ENCODE results near the gene ROBO2. TPM values are rescaled to one million over a fixed set of nuclear protein-coding genes. Genes with fewer than 3 reads are reported as not detected.

Gene ROBO2
- total and polyA plus RNA-seq, 3 experiments from 2014 or later, result not detected

GRCh38 chr3:77563012-77563411 is 523.1 kb downstream of the ROBO2 start:
- Histone ChIP-seq H3K4me3 (ENCODE audit: low read length) (no peak overlapping the region), H3K4me1 (ENCODE audit: insufficient read depth, low read length) (no peaks in the 10 kb centered on the region), H3K36me3 (ENCODE audit: insufficient read depth, low read length) (no peaks in the 10 kb centered on the region), H3K27me3 (ENCODE audit: insufficient read depth, low read length, poor library complexity, severe bottlenecking) (no peaks in the 10 kb centered on the region), H3K9me3 (ENCODE audit: low read length) (no peaks in the 10 kb centered on the region), H3K27ac (ENCODE audit: low read depth, low read length) (no peak overlapping the region)
- no peaks in the 10 kb centered on the region for H3K4me1 Mint-ChIP-seq
- H3K9me3 Mint-ChIP-seq, result peaks cover 5 to 33% (median 8%) of the 10 kb centered on the region in 5 donors
- CTCF ChIA-PET, result no interaction called here
- POLR2A ChIA-PET, result no interaction called here
- no peak overlapping the region for H3K4me3 Mint-ChIP-seq
- no peaks in the 10 kb centered on the region for H3K36me3 Mint-ChIP-seq
- no peaks in the 10 kb centered on the region for H3K27me3 Mint-ChIP-seq
- DNase-seq, result no peak
- H3K27ac Mint-ChIP-seq, result no peak overlapping the region

GRCh38 chr3:77566055-77566454 is 526.2 kb downstream of the ROBO2 start:
- Histone ChIP-seq H3K4me3 (ENCODE audit: low read length) (no peak overlapping the region), H3K4me1 (ENCODE audit: insufficient read depth, low read length) (no peaks in the 10 kb centered on the region), H3K36me3 (ENCODE audit: insufficient read depth, low read length) (no peaks in the 10 kb centered on the region), H3K27ac (ENCODE audit: low read depth, low read length) (no peak overlapping the region), H3K27me3 (ENCODE audit: insufficient read depth, low read length, poor library complexity, severe bottlenecking) (no peaks in the 10 kb centered on the region), H3K9me3 (ENCODE audit: low read length) (no peaks in the 10 kb centered on the region)
- Mint-ChIP-seq H3K4me1 (no peaks in the 10 kb centered on the region), H3K4me3 (no peak overlapping the region), H3K27ac (no peak overlapping the region), H3K36me3 (no peaks in the 10 kb centered on the region), H3K9me3 (peaks cover 7 to 36% (median 8%) of the 10 kb centered on the region in 5 donors), H3K27me3 (no peaks in the 10 kb centered on the region)
- DNase-seq, result no peak
- CTCF ChIA-PET, result no interaction called here
- POLR2A ChIA-PET, result no interaction called here

GRCh38 chr3:77571971-77572715 is 532.2 kb downstream of the ROBO2 start:
- Mint-ChIP-seq H3K36me3 (peaks cover 0 to 1% (median 0%) of the 10 kb centered on the region in 3 donors), H3K27ac (no peak overlapping the region), H3K4me1 (no peaks in the 10 kb centered on the region), H3K9me3 (peaks cover 0 to 53% (median 11%) of the 10 kb centered on the region in 5 donors), H3K4me3 (no peak overlapping the region), H3K27me3 (no peaks in the 10 kb centered on the region)
- Histone ChIP-seq H3K4me1 (ENCODE audit: insufficient read depth, low read length) (no peaks in the 10 kb centered on the region), H3K27ac (ENCODE audit: low read depth, low read length) (no peak overlapping the region), H3K36me3 (ENCODE audit: insufficient read depth, low read length) (no peaks in the 10 kb centered on the region), H3K4me3 (ENCODE audit: low read length) (no peak overlapping the region), H3K9me3 (ENCODE audit: low read length) (no peaks in the 10 kb centered on the region), H3K27me3 (ENCODE audit: insufficient read depth, low read length, poor library complexity, severe bottlenecking) (no peaks in the 10 kb centered on the region)
- no peak for DNase-seq
- CTCF ChIA-PET, result no interaction called here
- POLR2A ChIA-PET, result no interaction called here

- no peak overlapping the region for H3K4me3 Mint-ChIP-seq
- DNase-seq, result no peak
- peaks cover 0 to 52% (median 9%) of the 10 kb centered on the region in 5 donors for H3K9me3 Mint-ChIP-seq
- Histone ChIP-seq H3K4me1 (ENCODE audit: insufficient read depth, low read length) (no peaks in the 10 kb centered on the region), H3K27me3 (ENCODE audit: insufficient read depth, low read length, poor library complexity, severe bottlenecking) (no peaks in the 10 kb centered on the region), H3K9me3 (ENCODE audit: low read length) (no peaks in the 10 kb centered on the region), H3K36me3 (ENCODE audit: insufficient read depth, low read length) (no peaks in the 10 kb centered on the region), H3K4me3 (ENCODE audit: low read length) (no peak overlapping the region), H3K27ac (ENCODE audit: low read depth, low read length) (no peak overlapping the region)
- POLR2A ChIA-PET, result no interaction called here
- H3K27ac Mint-ChIP-seq, result no peak overlapping the region
- H3K4me1 Mint-ChIP-seq, result no peaks in the 10 kb centered on the region
- CTCF ChIA-PET, result no interaction called here
- no peaks in the 10 kb centered on the region for H3K27me3 Mint-ChIP-seq
- H3K36me3 Mint-ChIP-seq, result peaks cover 0 to 1% (median 0%) of the 10 kb centered on the region in 3 donors
Observed at GRCh38 chr3:77577264-77577663, 537.4 kb downstream of the ROBO2 start.

DNA sequence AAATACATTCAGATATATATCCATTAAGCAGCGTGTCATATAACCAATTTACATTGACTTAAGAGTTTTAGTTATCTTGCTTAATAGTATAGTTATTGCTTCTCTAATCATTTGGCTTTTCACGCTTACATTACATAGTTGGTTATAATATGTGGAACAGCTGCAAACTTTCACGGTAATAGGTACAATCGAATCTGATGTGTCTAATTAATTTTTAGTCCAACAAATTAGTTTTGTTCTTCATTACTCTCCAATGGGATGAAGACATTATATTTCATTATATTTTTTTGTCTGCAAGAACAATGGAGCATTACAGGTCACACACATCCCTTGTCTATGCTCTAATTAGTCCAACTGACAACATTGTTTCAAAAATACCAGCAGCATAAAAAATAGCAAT is 546.3 kb downstream of the ROBO2 start:
- H3K27me3 Mint-ChIP-seq, result no peaks in the 10 kb centered on the region
- no peaks in the 10 kb centered on the region for H3K9me3 ChIP-seq (ENCODE audit: low read length)
- H3K36me3 Mint-ChIP-seq, result no peaks in the 10 kb centered on the region
- H3K27me3 ChIP-seq (ENCODE audit: insufficient read depth, low read length, poor library complexity, severe bottlenecking), result no peaks in the 10 kb centered on the region
- no peak overlapping the region for H3K27ac Mint-ChIP-seq
- ChIA-PET POLR2A (no interaction called here), CTCF (no interaction called here)
- H3K27ac ChIP-seq (ENCODE audit: low read depth, low read length), result no peak overlapping the region
- H3K4me1 ChIP-seq (ENCODE audit: insufficient read depth, low read length), result no peaks in the 10 kb centered on the region
- no peaks in the 10 kb centered on the region for H3K36me3 ChIP-seq (ENCODE audit: insufficient read depth, low read length)
- peaks cover 9 to 45% (median 12%) of the 10 kb centered on the region in 5 donors for H3K9me3 Mint-ChIP-seq
- H3K4me3 Mint-ChIP-seq, result no peak overlapping the region
- H3K4me1 Mint-ChIP-seq, result no peaks in the 10 kb centered on the region
- H3K4me3 ChIP-seq (ENCODE audit: low read length), result no peak overlapping the region
- no peak for DNase-seq

- peaks cover 6 to 49% (median 9%) of the 10 kb centered on the region in 5 donors for H3K9me3 Mint-ChIP-seq
- H3K27ac Mint-ChIP-seq, result no peak overlapping the region
- H3K36me3 ChIP-seq (ENCODE audit: insufficient read depth, low read length), result no peaks in the 10 kb centered on the region
- no peaks in the 10 kb centered on the region for H3K36me3 Mint-ChIP-seq
- H3K4me1 Mint-ChIP-seq, result no peaks in the 10 kb centered on the region
- POLR2A ChIA-PET, result no interaction called here
- H3K4me3 ChIP-seq (ENCODE audit: low read length), result no peak overlapping the region
- H3K4me1 ChIP-seq (ENCODE audit: insufficient read depth, low read length), result no peaks in the 10 kb centered on the region
- DNase-seq, result no peak
- CTCF ChIA-PET, result no interaction called here
- H3K27me3 Mint-ChIP-seq, result no peaks in the 10 kb centered on the region
- no peaks in the 10 kb centered on the region for H3K9me3 ChIP-seq (ENCODE audit: low read length)
- H3K4me3 Mint-ChIP-seq, result no peak overlapping the region
- no peak overlapping the region for H3K27ac ChIP-seq (ENCODE audit: low read depth, low read length)
- no peaks in the 10 kb centered on the region for H3K27me3 ChIP-seq (ENCODE audit: insufficient read depth, low read length, poor library complexity, severe bottlenecking)
Observed at GRCh38 chr3:77588863-77589262, 549.0 kb downstream of the ROBO2 start.

- H3K9me3 ChIP-seq (ENCODE audit: low read length), result no peaks in the 10 kb centered on the region
- H3K27me3 ChIP-seq (ENCODE audit: insufficient read depth, low read length, poor library complexity, severe bottlenecking), result no peaks in the 10 kb centered on the region
- H3K4me3 Mint-ChIP-seq, result no peak overlapping the region
- DNase-seq, result no peak
- no peak overlapping the region for H3K4me3 ChIP-seq (ENCODE audit: low read length)
- peaks cover 4 to 46% (median 8%) of the 10 kb centered on the region in 5 donors for H3K9me3 Mint-ChIP-seq
- no peaks in the 10 kb centered on the region for H3K4me1 ChIP-seq (ENCODE audit: insufficient read depth, low read length)
- H3K27ac ChIP-seq (ENCODE audit: low read depth, low read length), result no peak overlapping the region
- no peaks in the 10 kb centered on the region for H3K36me3 Mint-ChIP-seq
- H3K36me3 ChIP-seq (ENCODE audit: insufficient read depth, low read length), result no peaks in the 10 kb centered on the region
- H3K4me1 Mint-ChIP-seq, result no peaks in the 10 kb centered on the region
- no peak overlapping the region for H3K27ac Mint-ChIP-seq
- POLR2A ChIA-PET, result no interaction called here
- CTCF ChIA-PET, result no interaction called here
- H3K27me3 Mint-ChIP-seq, result no peaks in the 10 kb centered on the region
Observed at GRCh38 chr3:77590191-77590590, 550.3 kb downstream of the ROBO2 start.

- no peak for DNase-seq
- ChIA-PET POLR2A (no interaction called here), CTCF (no interaction called here)
- Mint-ChIP-seq H3K27ac (no peak overlapping the region), H3K4me1 (no peaks in the 10 kb centered on the region), H3K4me3 (no peak overlapping the region), H3K27me3 (no peaks in the 10 kb centered on the region), H3K36me3 (no peaks in the 10 kb centered on the region), H3K9me3 (peaks cover 2 to 46% (median 9%) of the 10 kb centered on the region in 5 donors)
- no peaks in the 10 kb centered on the region for H3K9me3 ChIP-seq (ENCODE audit: low read length)
- H3K4me3 ChIP-seq (ENCODE audit: low read length), result no peak overlapping the region
- no peak overlapping the region for H3K27ac ChIP-seq (ENCODE audit: low read depth, low read length)
- no peaks in the 10 kb centered on the region for H3K4me1 ChIP-seq (ENCODE audit: insufficient read depth, low read length)
- H3K36me3 ChIP-seq (ENCODE audit: insufficient read depth, low read length), result no peaks in the 10 kb centered on the region
- no peaks in the 10 kb centered on the region for H3K27me3 ChIP-seq (ENCODE audit: insufficient read depth, low read length, poor library complexity, severe bottlenecking)
Observed at GRCh38 chr3:77595371-77595870, 555.5 kb downstream of the ROBO2 start.
